IMR-90 (cell line): Measurements from ENCODE around the gene TMEM248. TPM values are rescaled to one million over a fixed set of nuclear protein-coding genes. Genes with fewer than 3 reads are reported as not detected.
A peak's percentile ranks its signal among the peaks of the same experiment; 100 is the strongest.

Experiments
- ATAC-seq: fragments of 200-7000 bp; cut with Tn5 transposase; 2 replicates; pipeline ENCODE4 v1.9.1; 2020; ENCODE audit warnings: low read depth, mild to moderate bottlenecking, moderate library complexity
- BruUV-seq: library from RNA; stranded (reverse); fragments of 400-500 nt; replicated peaks from 2 replicates; lab custom pipeline; 2021; lab: Mats Ljungman, UMichigan
- CTCF ChIA-PET: fragments of 300-600 bp; formaldehyde crosslinking; extraction: SDS; loops from one replicate; lab custom pipeline; 2021; ENCODE audit warnings: antibody characterized with exemption; lab: Yijun Ruan, JAX
- POLR2A ChIA-PET: fragments of 300-600 bp; sonication (Branson Sonifier 250); formaldehyde crosslinking; loops from one replicate; lab custom pipeline; 2022; ENCODE audit warnings: antibody characterized with exemption; ENCODE audit not compliant: unreplicated experiment; lab: Charles Lee
- DNase-seq: peaks from one replicate; pipeline ENCODE4 v3.0.0; 2013
- H2AFZ ChIP-seq: replicated peaks from 2 replicates; pipeline ENCODE3; 2013; ENCODE audit warnings: low read length, mild to moderate bottlenecking; ENCODE audit not compliant: poor library complexity
- H2AK5ac ChIP-seq: 2 replicates; pipeline ENCODE4 v1.6.1; 2013; ENCODE audit warnings: low read depth, low read length, inconsistent platforms
- H2AK9ac ChIP-seq: replicated peaks from 2 replicates; pipeline ENCODE3; 2013; ENCODE audit warnings: mild to moderate bottlenecking, low read depth, low read length, moderate library complexity; ENCODE audit not compliant: poor library complexity
- H2BK120ac ChIP-seq: 2 replicates; pipeline ENCODE4 v1.6.1; 2013; ENCODE audit warnings: low read depth, low read length, inconsistent platforms
- H2BK15ac ChIP-seq: 3 replicates; pipeline ENCODE4 v1.6.1; 2013; ENCODE audit warnings: low read depth, low read length, inconsistent platforms
- H2BK20ac ChIP-seq: 2 replicates; pipeline ENCODE4 v1.6.1; 2013; ENCODE audit warnings: low read depth, mild to moderate bottlenecking, inconsistent platforms, low read length, moderate library complexity
- H2BK5ac ChIP-seq: 2 replicates; pipeline ENCODE4 v1.6.1; 2013; ENCODE audit warnings: mild to moderate bottlenecking, low read depth, low read length, inconsistent platforms; ENCODE audit not compliant: poor library complexity, severe bottlenecking
- H3K14ac ChIP-seq: replicated peaks from 2 replicates; pipeline ENCODE4 v1.6.1; 2013; ENCODE audit warnings: low read depth, low read length, inconsistent platforms
- H3K18ac ChIP-seq: 2 replicates; pipeline ENCODE4 v1.6.1; 2013; ENCODE audit warnings: low read depth, low read length, control low read depth
- H3K23ac ChIP-seq: 2 replicates; pipeline ENCODE4 v1.6.1; 2013; ENCODE audit warnings: low read depth, low read length, inconsistent platforms
- H3K27ac ChIP-seq: 2 replicates; pipeline ENCODE4 v1.5.1; 2013; ENCODE audit warnings: mild to moderate bottlenecking, control low read depth, low read length; ENCODE audit not compliant: insufficient read depth
- H3K27me3 ChIP-seq: 2 replicates; pipeline ENCODE4 v1.6.1; 2013; ENCODE audit warnings: low read length; ENCODE audit not compliant: control insufficient read depth, insufficient read depth
- H3K36me3 ChIP-seq: 2 replicates; pipeline ENCODE4 v1.6.1; 2013; ENCODE audit warnings: low read length, mixed read lengths; ENCODE audit not compliant: control insufficient read depth, insufficient read depth
- H3K4ac ChIP-seq: 2 replicates; pipeline ENCODE4 v1.6.1; 2013; ENCODE audit warnings: low read depth, low read length, inconsistent platforms
- H3K4me1 ChIP-seq: 2 replicates; pipeline ENCODE4 v1.6.1; 2013; ENCODE audit warnings: low read length, mixed read lengths; ENCODE audit not compliant: control insufficient read depth, insufficient read depth
- H3K4me2 ChIP-seq: 2 replicates; pipeline ENCODE4 v1.6.1; 2013; ENCODE audit warnings: low read depth, mild to moderate bottlenecking, control low read depth, low read length, moderate library complexity
- H3K4me3 ChIP-seq: 2 replicates; pipeline ENCODE4 v1.5.1; 2013; ENCODE audit warnings: low read depth, mild to moderate bottlenecking, control low read depth, low read length, moderate library complexity; ENCODE audit not compliant: insufficient read depth
- H3K56ac ChIP-seq: 2 replicates; pipeline ENCODE4 v1.6.1; 2013; ENCODE audit warnings: low read length, inconsistent platforms; ENCODE audit not compliant: insufficient read depth; ENCODE audit errors: extremely low read depth
- H3K79me1 ChIP-seq, 2 experiments: 2 replicates each; pipeline ENCODE4 v1.6.1; 2013; ENCODE audit warnings: low read length in 2 of 2, inconsistent platforms in 1 of 2, low read depth in 1 of 2
- H3K9ac ChIP-seq: 2 replicates; pipeline ENCODE4 v1.6.1; 2013; ENCODE audit warnings: low read depth, low read length, control low read depth
- H3K9me1 ChIP-seq: 2 replicates; pipeline ENCODE4 v1.6.1; 2013; ENCODE audit warnings: low read length, inconsistent platforms; ENCODE audit not compliant: insufficient read depth
- H3K9me3 ChIP-seq: 2 replicates; pipeline ENCODE4 v1.6.1; 2013; ENCODE audit warnings: low read length; ENCODE audit not compliant: control insufficient read depth, insufficient read depth
- H4K20me1 ChIP-seq: 2 replicates; pipeline ENCODE4 v1.6.1; 2013; ENCODE audit warnings: low read length, inconsistent platforms; ENCODE audit not compliant: insufficient read depth
- H4K5ac ChIP-seq: 2 replicates; pipeline ENCODE4 v1.6.1; 2013; ENCODE audit warnings: mild to moderate bottlenecking, low read depth, low read length, control low read depth
- H4K8ac ChIP-seq, 2 experiments: 2 replicates each; pipeline ENCODE4 v1.6.1; 2013; ENCODE audit warnings: low read depth in 2 of 2, low read length in 2 of 2, control low read depth in 1 of 2, inconsistent platforms in 1 of 2
- H4K91ac ChIP-seq: 2 replicates; pipeline ENCODE4 v1.6.1; 2013; ENCODE audit warnings: low read depth, low read length, inconsistent platforms; ENCODE audit not compliant: insufficient read depth
- BHLHE40 ChIP-seq: fragments of 150-350 bp; IDR thresholded peaks from 2 replicates; pipeline ENCODE4 v1.6.1; 2016; ENCODE audit warnings: mild to moderate bottlenecking, low read depth, low read length
- CEBPB ChIP-seq: IDR thresholded peaks from 2 replicates; pipeline ENCODE4 v1.6.1; 2012; ENCODE audit warnings: low read depth, low read length, improper control_type of control experiment
- CHD1 ChIP-seq: IDR thresholded peaks from 2 replicates; pipeline ENCODE4 v1.6.1; 2012; ENCODE audit warnings: low read depth, low read length, improper control_type of control experiment
- CTCF ChIP-seq: conservative IDR thresholded peaks from 2 replicates; pipeline ENCODE4 v1.5.1; 2012; ENCODE audit warnings: mild to moderate bottlenecking, low read depth, low read length, improper control_type of control experiment
- ELK1 ChIP-seq: fragments of 150-350 bp; IDR thresholded peaks from 2 replicates; pipeline ENCODE4 v1.6.1; 2016; ENCODE audit warnings: low read depth, mild to moderate bottlenecking, low read length, moderate library complexity, borderline replicate concordance
- FOS ChIP-seq: fragments of 150-350 bp; IDR thresholded peaks from 2 replicates; pipeline ENCODE4 v1.6.1; 2016; ENCODE audit warnings: low read depth, low read length
- MAFK ChIP-seq: IDR thresholded peaks from 2 replicates; pipeline ENCODE4 v1.6.1; 2012; ENCODE audit warnings: low read depth, low read length, improper control_type of control experiment
- MAZ ChIP-seq: IDR thresholded peaks from 2 replicates; pipeline ENCODE4 v1.6.1; 2012; ENCODE audit warnings: low read depth, mild to moderate bottlenecking, low read length, improper control_type of control experiment, moderate library complexity, borderline replicate concordance
- NFE2L2 ChIP-seq: fragments of 150-350 bp; IDR thresholded peaks from 2 replicates; pipeline ENCODE4 v1.6.1; 2016; ENCODE audit warnings: low read depth, mild to moderate bottlenecking, low read length
- POLR2A ChIP-seq: IDR thresholded peaks from 2 replicates; pipeline ENCODE4 v1.6.1; 2012; ENCODE audit warnings: mild to moderate bottlenecking, low read depth, low read length
- RAD21 ChIP-seq: IDR thresholded peaks from 2 replicates; pipeline ENCODE4 v1.6.1; 2012; ENCODE audit warnings: low read length, improper control_type of control experiment
- RCOR1 ChIP-seq: IDR thresholded peaks from 2 replicates; pipeline ENCODE4 v1.6.1; 2012; ENCODE audit warnings: mild to moderate bottlenecking, low read length, improper control_type of control experiment; ENCODE audit not compliant: insufficient replicate concordance
- RFX5 ChIP-seq: IDR thresholded peaks from 2 replicates; pipeline ENCODE4 v1.8.0; 2012; ENCODE audit warnings: low read depth, mild to moderate bottlenecking, low read length, moderate library complexity
- SMC3 ChIP-seq: fragments of 150-350 bp; IDR thresholded peaks from 2 replicates; pipeline ENCODE4 v1.6.1; 2016; ENCODE audit warnings: low read depth, mild to moderate bottlenecking, antibody characterized with exemption, low read length, moderate library complexity
- USF2 ChIP-seq: fragments of 150-350 bp; IDR thresholded peaks from 2 replicates; pipeline ENCODE4 v1.6.1; 2017; ENCODE audit warnings: mild to moderate bottlenecking, antibody characterized with exemption, low read length, low read depth
- WGBS, 2 experiments: methylation state at CpG; one replicate each; pipeline versions ENCODE4 v1.1.5 to v1.1.7; 2013; ENCODE audit warnings: missing lambda C conversion rate in 2 of 2; ENCODE audit not compliant: insufficient read length in 1 of 2; ENCODE audit errors: extremely low coverage in 2 of 2; 5-methylcytosine and 5-hydroxymethylcytosine counted together
- dilution Hi-C: fragments of 300-500 bp; cut with HindIII; formaldehyde crosslinking; loops from one replicate; pipeline ENCODE4 v1.14.3; 2018; ENCODE audit warnings: low sequenced_read_pairs; ENCODE audit not compliant: unreplicated experiment
- in situ Hi-C: fragments of 300-500 bp; cut with MboI; formaldehyde crosslinking; loops from 3 replicates; pipeline ENCODE4 v1.14.3; 2019; ENCODE audit warnings: low sequenced_read_pairs, inconsistent platforms, mixed read lengths
- intact Hi-C: fragments of 100-400 bp; cut with micrococcal nuclease; formaldehyde crosslinking; loops from 2 replicates; pipeline ENCODE4 v1.10.0; 2022
- polyA plus RNA-seq, 3 experiments: library from polyadenylated mRNA; depleted of rRNA; stranded (reverse); fragments of >200 nt; gene quantifications; 2 replicates each; pipeline ENCODE4 v1.2.3, GENCODE V29; 2012; ENCODE audit warnings: low replicate concordance in 1 of 3
- total RNA-seq: library from RNA; depleted of rRNA; stranded (reverse); fragments of >200 nt; gene quantifications from 2 replicates; pipeline ENCODE4 v1.2.3, GENCODE V29; 2012

Gene TMEM248
- total and polyA plus RNA-seq, 2 of the 4 experiments (the other 2 are of a cell fraction): 103 to 175 TPM

- ChIA-PET POLR2A (no interaction called here), CTCF (no interaction called here)
- H4K91ac ChIP-seq: no peak overlapping the region
- no peaks in the 10 kb centered on the region for H3K4me1 ChIP-seq
- no peak overlapping the region for H4K5ac ChIP-seq
- no peak overlapping the region for H3K4me2 ChIP-seq
- H2AK5ac ChIP-seq: no peak overlapping the region
- H3K9me3 ChIP-seq: no peaks in the 10 kb centered on the region
- H3K36me3 ChIP-seq: no peaks in the 10 kb centered on the region
- H3K9me1 ChIP-seq: no peaks in the 10 kb centered on the region
- H2BK20ac ChIP-seq: no peak overlapping the region
- ATAC-seq (no peak), DNase-seq (no peak)
- no peaks in the 10 kb centered on the region for H3K79me1 ChIP-seq
- no peak overlapping the region for H3K4ac ChIP-seq
- no peak overlapping the region for H3K27ac ChIP-seq
- TF ChIP-seq FOS (no peak), NFE2L2 (no peak), USF2 (no peak), RCOR1 (no peak), CEBPB (no peak), ELK1 (no peak), CTCF (0 out of 2 replicates have a peak, but pooled peaks have one; percentile 7), BHLHE40 (no peak), MAZ (no peak), CHD1 (no peak), RFX5 (no peak), MAFK (no peak), SMC3 (no peak), RAD21 (0 out of 2 replicates have a peak, but pooled peaks have one; percentile 16), POLR2A (no peak)
- H3K56ac ChIP-seq: no peak overlapping the region
- H4K20me1 ChIP-seq: no peaks in the 10 kb centered on the region
- no peak overlapping the region for H4K8ac ChIP-seq
- no peak overlapping the region for H3K23ac ChIP-seq
- H3K9ac ChIP-seq: no peak overlapping the region
- in situ Hi-C loops: no loop called here
- H3K4me3 ChIP-seq: no peak overlapping the region
- no peak overlapping the region for H2BK5ac ChIP-seq
- no peak overlapping the region for H2BK120ac ChIP-seq
- H3K18ac ChIP-seq: no peak overlapping the region
- H2AFZ ChIP-seq: peak overlapping the region; percentile 61
- BruUV-seq: no TSS peak
- intact Hi-C loops: no loop called here
- no peak overlapping the region for H2BK15ac ChIP-seq
- dilution Hi-C loops: no loop called here
- H2AK9ac ChIP-seq: no peak overlapping the region
- 78% methylated on average over 4 of the region's 5 CpGs; no CpG with 5 or more reads in 1 of the 2 experiments for WGBS, 2 experiments
- H3K27me3 ChIP-seq: no peaks in the 10 kb centered on the region
- H3K14ac ChIP-seq: no peak overlapping the region
Measured at GRCh38 chr7:66905689-66906088, 15.3 kb upstream of the TMEM248 start.
